Suppressor macrophage treated with lipopolysaccharide for 1 hour (primary cell): ENCODE measurements around the gene SAFB.
"Not testable (repeated sequence)": the region's sequence is repeated elsewhere in the genome, so short reads cannot be mapped to it uniquely, and the experiment has no call there.

Experiments used
- DNase-seq, 3 donors: peaks; one replicate each; pipeline ENCODE4 v3.0.0-alpha.2; 2020 to 2022

Gene SAFB

DNA sequence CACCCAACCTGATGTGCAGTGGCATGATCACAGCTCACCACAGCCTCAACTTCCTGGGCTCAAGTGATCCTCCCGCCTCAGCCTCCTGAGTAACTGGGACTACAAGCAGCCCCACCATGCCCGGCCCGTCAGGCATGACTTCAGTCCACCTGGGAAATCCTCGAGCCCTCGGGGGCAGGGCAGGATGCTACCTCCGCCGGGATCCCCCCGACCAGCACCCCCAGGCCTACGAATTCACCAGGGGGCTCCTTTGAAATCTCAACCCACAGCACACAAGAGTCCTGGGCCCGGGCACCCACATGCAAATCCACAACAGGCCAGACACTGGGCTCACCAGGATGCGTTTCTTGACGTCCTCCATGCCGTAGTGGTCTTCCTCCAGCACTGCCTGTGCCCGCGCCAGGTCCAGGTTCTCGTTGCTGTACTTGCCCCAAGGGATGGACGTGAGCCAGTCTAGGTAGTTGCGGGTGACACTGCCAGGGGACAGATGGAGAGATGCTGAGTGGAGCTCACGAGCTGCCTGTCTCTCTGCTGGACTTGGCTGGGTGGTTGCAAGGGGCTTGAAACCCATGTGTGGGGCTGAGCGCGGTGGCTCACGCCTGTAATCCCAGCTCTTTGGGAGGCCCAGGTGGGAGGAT is 77.7 kb downstream of the SAFB start:
- DNase-seq = no peak

DNA sequence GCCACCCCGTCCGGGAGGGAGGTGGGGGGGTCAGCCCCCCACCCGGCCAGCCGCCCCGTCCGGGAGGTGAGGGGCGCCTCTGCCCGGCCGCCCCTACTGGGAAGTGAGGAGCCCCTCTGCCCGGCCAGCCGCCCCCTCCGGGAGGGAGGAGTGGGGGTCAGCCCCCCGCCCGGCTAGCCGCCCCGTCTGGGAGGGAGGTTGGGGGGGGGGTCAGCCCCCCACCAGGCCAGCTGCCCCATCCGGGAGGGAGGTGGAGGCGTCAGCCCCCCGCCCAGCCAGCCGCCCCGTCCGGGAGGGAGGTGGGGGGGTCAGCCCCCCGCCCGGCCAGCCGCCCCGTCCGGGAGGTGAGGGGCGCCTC is 79.1 kb downstream of the SAFB start:
- DNase-seq = not testable (repeated sequence)

DNA sequence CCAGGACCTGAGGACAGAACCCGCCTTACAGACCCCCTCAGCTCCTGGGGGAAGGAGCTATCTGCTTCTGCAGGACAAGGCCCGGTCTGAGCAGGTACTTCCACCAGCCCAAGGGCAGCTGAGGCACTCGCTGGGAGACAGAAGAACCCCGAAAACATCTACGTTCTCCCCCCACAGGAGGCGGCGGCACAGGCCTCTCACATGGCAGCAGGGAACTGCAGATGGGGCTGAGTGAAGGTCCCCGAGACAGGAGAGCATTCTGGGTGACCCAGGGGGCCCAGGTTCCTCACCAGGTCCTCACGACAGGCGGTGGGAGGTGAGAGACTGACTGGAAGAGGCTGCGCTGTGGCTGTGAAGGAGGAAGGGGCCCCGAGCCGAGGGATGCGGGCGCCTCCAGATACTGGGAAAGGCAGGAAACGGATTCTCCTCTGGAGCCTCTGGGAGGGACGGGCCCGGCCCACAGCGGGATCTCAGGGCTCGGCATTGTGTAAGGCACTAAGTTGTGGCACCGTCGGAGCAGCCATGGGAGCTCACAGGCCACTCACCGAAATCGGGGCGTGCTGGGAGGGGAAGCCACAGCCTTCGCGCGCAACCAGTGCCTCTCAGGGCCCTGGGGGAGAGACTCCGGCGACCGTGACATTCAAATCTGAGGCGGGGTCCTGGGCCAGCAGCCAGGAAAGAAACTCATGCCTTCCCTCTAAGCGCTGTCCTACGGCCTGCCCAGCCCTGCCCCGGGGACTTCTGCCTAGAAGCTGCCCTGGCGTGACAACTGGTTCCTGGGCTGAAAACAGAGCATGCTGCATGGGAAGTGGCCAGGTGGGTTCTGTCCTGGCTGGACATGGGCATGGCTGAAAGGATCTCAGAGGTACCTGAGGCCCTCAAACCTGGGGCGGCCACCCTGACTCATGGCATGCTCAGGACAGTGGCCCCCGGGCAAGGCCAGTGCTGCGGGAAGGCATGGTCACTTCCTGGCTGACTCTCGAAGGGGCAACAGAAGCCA is 81.2 kb downstream of the SAFB start:
- no peak for DNase-seq

DNA sequence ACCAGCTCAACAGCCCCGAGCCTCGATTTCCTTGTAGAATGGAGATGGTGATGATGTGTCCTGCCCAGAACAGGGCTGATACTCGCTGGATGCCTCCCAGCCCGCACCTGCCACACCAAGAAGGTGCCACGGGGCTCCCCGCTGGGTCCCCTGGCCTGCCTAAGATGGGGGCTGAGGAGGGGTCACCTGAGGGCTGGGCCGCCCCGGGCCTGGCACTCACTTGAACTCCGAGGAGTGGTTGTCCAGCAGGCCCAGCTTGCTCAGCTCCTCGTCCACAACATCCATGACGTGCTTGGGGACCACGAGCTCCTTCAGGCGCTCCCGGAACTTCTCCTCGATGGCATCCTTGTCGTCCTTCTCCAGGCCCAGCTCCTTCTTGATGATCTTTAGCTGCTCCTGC is 82.7 kb downstream of the SAFB start:
- no peak for DNase-seq

DNA sequence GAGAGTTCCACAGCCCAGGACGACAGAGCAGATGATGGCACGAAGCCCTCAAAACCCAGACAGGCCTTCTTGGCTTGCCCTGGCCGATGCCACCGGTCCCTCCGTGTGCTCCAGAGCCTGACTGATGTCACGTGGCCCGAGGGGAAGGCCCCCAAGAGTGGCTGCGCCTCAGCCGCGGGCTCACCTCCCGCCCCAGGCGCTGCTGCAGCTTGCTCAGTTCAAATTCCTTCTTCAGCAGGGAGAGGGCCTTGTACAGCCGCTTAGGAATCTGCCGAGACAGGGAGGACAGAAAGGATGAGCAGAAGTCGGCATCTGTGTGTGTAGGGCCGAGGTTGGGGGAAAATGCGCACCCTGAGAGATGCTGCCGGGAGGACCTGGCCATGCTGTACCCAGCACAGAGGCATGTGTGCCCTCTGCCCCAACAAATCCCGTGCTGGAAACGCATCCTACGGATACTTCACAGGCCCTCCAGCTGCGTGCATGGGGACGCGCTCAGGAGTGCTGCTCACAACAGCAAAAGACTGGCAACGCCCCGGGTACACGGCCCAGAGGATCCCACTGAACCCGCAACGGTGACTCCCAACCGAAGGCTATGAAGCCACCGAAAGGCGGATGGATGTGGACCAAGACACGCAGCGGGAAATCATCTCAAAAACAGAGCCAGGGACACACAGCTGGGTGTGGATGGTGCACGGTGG is 84.1 kb downstream of the SAFB start:
- DNase-seq = no peak

DNA sequence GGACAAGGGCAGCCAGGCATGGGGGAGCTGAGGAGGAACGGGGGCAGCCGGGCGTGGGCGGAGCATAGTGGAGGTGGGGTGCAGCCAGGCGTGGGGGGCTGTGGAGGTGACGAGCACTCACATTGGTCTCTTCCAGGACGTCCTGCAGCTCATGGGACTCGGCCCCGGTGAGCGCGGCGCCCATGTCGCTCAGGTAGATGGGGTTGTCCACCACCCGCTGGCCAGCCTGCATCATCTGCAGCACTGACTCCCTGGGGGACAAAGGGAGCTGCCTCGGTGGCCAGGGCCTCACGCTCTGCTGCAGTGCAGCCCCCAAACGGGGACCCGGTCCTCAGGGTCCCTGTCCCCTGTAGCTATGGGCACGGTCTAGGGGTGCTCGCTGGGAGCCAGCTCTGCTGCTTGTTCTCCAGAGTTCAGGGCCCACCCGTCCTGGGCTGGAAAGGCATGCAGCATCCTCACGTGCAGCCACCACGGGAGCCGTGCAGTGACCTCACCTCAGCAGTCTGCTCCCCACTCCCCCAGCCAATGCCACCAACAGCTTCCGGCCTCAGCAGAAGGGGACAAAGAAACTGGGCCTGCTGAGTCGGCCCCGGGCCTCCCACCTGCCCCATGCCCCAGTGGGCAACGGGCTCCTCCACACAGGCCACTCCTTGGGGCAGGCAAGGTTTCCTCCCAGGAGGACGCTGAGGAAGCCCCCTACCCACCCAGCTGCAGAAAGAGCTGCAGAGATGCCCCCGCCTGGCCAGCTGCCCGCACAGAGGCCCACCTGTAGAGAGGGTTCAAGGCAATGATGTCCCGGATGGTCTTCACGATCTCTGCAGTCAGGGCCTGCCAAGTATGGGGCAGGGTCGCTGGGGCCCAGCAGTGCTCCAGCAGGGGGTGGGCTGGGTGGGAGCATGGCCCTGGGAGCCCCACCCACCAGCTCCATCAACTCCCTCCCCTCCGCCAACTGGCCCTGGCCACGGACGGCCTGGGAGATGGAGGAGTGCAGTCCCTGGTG is 85.0 kb downstream of the SAFB start:
- no peak for DNase-seq

DNA sequence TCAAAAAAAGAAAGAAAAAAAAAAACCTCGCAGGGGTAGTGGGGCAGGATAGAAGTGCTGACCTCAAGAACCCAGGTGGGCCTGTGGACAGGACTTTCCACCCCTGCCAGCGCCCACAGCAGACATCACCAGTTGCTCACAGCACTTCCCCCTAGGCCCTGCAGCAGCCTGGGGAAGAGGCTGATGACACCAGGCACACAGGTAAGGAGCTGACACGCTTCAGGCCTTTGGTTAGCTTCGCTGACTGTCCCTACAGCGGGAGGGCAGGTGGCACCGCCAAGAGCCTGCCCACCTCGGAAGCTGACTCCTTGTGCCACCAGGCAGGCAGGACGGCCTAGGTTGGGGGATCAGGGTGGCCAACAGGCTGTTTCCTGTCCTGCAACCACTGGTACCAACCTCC is 88.1 kb downstream of the SAFB start:
- DNase-seq = no peak

DNA sequence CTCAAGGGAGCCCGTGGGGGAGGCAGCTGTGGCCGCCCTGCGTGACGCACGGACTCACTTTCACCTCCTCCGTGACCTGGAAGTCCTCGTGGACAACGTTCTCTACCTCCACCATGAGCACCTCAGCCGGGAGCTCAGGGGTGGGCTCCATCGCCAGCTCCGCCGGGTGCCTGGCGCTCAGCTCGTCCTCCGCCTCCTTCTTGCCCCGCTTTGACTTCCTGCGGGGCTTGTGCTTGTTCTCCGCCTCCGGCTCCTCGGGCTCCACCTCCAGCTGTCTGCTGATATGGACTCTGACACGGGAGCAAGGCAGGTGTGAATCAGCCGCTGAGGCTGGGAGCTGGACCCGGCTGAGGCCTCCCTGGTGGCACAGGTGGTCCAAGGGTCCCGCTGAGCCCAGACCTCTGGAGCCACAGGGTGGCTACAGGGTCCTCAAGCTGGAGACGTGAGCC is 88.9 kb downstream of the SAFB start:
- DNase-seq = no peak

DNA sequence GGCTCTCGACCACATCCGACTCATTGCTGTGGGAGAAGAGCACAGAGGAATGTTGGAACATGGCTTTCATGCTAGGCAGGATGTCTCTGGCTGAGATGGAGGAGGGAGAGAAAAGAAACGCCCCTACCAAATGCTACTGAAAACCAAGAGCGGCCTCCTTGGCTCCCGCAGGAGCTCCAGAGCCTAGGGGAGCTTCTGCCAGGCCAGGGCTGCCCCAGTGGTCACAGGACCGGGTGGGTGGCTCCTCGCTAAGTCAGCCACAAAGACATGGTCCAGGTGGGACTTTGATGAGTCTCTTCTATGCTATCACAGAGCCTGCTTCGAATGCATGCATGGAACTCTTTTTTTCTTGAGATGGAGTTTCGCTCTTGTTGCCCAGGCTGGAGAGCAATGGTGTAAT is 90.3 kb downstream of the SAFB start:
- no peak for DNase-seq

DNA sequence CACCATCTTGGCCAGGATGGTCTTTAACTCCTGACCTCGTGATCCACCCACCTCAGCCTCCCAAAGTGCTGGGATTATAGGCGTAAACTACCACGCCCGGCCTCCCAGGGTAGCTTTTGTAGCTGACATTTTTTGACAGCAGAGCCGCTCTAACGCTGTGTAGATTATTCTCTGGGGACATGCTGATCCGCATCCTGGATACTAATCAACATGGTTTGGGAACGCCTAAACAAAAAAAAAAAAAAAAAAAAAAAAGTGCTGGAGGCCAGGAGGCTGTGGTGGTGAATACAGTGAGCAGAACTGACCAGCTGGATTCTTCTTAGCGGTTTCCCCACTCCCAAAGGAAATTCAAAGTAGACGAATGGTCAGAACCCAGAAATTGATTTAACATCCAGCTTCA is 91.9 kb downstream of the SAFB start:
- no peak for DNase-seq

DNA sequence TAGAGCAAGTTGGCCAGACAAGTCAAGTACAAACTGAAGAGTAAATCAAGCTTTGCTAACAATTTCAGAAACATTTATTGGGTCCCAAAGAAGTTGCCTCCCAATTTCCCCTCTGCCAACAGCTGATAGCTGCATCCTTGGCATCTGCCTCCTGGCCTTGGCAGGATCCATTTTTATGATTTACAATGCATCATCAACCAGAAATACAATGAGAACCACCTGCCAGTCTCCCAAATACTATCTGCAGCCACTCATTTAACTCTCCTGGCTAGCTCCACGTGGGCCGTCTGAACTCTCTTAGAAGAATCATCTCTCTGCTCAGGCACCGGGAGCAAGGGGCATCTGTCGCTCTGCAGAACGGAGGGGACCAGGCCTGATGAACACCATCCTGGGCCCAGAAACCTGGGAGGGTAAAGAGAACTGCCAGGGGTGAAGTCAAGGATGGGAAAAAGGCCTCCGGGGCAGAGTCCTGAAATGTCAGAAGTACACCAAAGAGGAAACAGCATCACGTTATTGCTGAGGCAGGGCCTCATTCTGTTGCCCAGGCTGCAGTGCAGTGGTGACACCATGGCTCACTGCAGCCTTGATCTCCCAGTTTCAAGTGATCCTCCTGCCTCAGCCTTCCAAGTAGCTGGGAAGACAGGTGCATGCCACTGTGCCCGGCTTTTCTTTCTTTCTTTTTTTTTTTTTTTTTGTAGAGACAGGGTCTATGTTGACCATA is 94.5 kb downstream of the SAFB start:
- peak in 1 of 3 donors; percentile 8 for DNase-seq
